Nephron (organoid): ENCODE data around the gene SH2D6.
A peak's percentile ranks its signal among the peaks of the same experiment; 100 is the strongest.

ENCODE experiments used
- H3K27ac Mint-ChIP-seq, 3 experiments: 2 replicates each; pipeline ENCODE4 v1.8.0; 2020; ENCODE audit warnings: mixed read lengths in 3 of 3, mild to moderate bottlenecking in 2 of 3, moderate library complexity in 1 of 3
- H3K27me3 Mint-ChIP-seq: 2 replicates; pipeline ENCODE4 v1.8.0; 2021; ENCODE audit warnings: low read depth, mild to moderate bottlenecking, moderate library complexity, mixed read lengths
- H3K36me3 Mint-ChIP-seq: 2 replicates; pipeline ENCODE4 v1.8.0; 2020; ENCODE audit warnings: low read depth, mixed read lengths
- H3K4me1 Mint-ChIP-seq: 2 replicates; pipeline ENCODE4 v1.8.0; 2020; ENCODE audit warnings: mixed read lengths
- H3K4me3 Mint-ChIP-seq, 3 experiments: 2 replicates each; pipeline ENCODE4 v1.8.0; 2020; ENCODE audit warnings: mild to moderate bottlenecking in 3 of 3, mixed read lengths in 3 of 3, moderate library complexity in 2 of 3
- H3K9me3 Mint-ChIP-seq: 2 replicates; pipeline ENCODE4 v1.8.0; 2020; ENCODE audit warnings: mixed read lengths
- TF ChIP-seq, protein P1 (sequence below), 3 experiments: fragments of 200-600 bp; sonication (generic); IDR thresholded peaks; one replicate each; pipeline ENCODE4 v1.5.0; 2021; ENCODE audit warnings: antibody characterized with exemption in 3 of 3; ENCODE audit not compliant: unreplicated experiment in 3 of 3

SH2D6 gene

DNA sequence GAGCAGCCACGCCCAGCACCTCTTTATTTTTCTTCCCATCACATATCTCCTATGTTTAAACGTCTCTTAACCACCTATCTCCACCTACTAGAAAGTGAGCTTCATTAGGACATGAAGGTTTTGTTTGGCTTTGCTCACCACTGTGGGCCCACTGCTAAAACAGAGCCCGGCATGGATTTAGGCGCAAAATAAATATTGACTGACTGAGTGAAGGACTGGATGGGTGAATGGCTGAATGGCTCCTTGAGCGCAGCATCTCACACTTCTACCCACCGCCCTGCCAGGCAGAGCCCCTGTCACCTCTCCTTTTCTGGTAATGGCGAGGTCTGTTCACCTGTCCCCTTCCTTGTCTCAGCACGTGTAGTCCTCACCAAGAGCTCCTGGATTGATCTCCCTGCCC lies 18.5 kb upstream of the SH2D6 start:
- H3K9me3 Mint-ChIP-seq = peaks cover 11% of the 10 kb centered on the region
- TF ChIP-seq, protein P1, sequence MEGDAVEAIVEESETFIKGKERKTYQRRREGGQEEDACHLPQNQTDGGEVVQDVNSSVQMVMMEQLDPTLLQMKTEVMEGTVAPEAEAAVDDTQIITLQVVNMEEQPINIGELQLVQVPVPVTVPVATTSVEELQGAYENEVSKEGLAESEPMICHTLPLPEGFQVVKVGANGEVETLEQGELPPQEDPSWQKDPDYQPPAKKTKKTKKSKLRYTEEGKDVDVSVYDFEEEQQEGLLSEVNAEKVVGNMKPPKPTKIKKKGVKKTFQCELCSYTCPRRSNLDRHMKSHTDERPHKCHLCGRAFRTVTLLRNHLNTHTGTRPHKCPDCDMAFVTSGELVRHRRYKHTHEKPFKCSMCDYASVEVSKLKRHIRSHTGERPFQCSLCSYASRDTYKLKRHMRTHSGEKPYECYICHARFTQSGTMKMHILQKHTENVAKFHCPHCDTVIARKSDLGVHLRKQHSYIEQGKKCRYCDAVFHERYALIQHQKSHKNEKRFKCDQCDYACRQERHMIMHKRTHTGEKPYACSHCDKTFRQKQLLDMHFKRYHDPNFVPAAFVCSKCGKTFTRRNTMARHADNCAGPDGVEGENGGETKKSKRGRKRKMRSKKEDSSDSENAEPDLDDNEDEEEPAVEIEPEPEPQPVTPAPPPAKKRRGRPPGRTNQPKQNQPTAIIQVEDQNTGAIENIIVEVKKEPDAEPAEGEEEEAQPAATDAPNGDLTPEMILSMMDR (IDR thresholded peaks at IDR 0.05; ENCODE audit: unreplicated experiment in 3 of 3) = no peak
- peaks cover 18% of the 10 kb centered on the region for H3K36me3 Mint-ChIP-seq
- peaks cover 7% of the 10 kb centered on the region for H3K4me1 Mint-ChIP-seq
- H3K4me3 Mint-ChIP-seq = no peak overlapping the region
- H3K27ac Mint-ChIP-seq = no peak overlapping the region
- H3K27me3 Mint-ChIP-seq = no peaks in the 10 kb centered on the region

DNA sequence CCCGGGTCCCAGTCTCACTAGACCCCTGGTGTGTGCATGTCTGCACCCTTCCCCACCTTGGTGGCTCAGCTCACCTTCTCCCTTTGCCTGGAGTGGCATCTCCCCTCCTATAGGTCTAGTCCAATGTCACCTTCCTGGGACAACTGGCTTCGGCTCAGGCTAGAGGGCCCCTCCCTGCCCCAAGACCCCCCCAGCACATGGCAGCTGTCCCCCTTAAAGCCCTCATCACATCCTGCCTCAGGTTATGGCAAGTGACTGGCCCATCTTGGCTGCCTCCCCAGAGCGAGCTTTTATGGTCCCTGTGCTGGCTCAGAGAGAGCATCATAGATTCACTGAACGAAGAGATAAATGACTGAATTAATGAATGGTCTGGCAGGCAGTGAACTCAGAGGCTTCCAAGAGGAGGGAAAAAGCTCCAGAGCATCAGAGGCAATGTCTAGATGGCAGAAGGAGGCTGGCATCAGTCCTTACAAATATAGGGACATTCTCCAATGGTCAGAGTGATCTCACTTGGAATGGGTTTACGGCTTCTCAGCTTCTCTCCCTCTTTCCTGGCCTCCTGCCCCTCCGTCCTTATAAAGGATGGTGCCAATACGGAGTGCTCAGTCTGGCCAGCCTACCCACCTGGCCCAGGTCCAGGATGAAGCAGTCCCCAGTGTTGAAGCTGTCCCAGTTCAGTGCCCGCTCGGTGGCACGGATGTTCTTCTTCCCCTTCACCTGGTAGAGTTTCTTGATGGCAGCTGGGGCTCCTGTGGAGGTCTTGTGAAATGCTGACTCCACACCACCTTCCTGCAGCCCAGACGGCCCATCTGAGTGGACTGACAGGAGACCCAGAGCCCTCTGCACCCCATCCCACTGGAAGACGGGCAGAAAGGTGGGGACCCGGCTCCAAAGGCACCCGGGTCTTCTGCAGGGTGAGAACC lies 17.7 kb upstream of the SH2D6 start:
- Mint-ChIP-seq H3K27ac (no peak overlapping the region), H3K4me3 (no peak overlapping the region)

DNA sequence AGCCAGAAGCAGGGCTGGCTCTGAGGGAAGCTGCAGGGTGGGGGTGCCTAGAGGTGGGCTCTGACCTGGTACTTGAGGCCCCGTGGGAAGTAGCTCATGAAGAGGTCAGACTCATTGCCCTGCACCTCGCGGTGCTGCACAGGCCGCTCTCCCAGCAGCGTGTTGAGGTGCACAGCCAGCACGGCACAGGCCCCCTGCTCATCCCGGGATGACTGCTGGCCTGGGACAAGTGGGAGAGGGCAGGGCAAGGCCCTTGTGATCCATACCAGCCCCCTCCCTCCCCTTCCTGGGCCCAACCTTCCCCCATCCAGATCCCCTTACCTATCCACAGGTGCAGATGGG lies 17.1 kb upstream of the SH2D6 start:
- Mint-ChIP-seq H3K9me3 (peaks cover 11% of the 10 kb centered on the region), H3K36me3 (peaks cover 19% of the 10 kb centered on the region), H3K27me3 (no peaks in the 10 kb centered on the region), H3K4me3 (no peak overlapping the region), H3K4me1 (peaks cover 11% of the 10 kb centered on the region), H3K27ac (no peak overlapping the region)
- TF ChIP-seq, protein P1 (IDR thresholded peaks at IDR 0.05; ENCODE audit: unreplicated experiment in 3 of 3) = no peak

More for the DNA sequence above, 17.7 kb upstream of the SH2D6 start:
- Mint-ChIP-seq H3K27me3 (no peaks in the 10 kb centered on the region), H3K36me3 (peaks cover 19% of the 10 kb centered on the region), H3K4me1 (peaks cover 14% of the 10 kb centered on the region), H3K9me3 (peaks cover 11% of the 10 kb centered on the region)
- TF ChIP-seq, protein P1 (IDR thresholded peaks at IDR 0.05; ENCODE audit: unreplicated experiment in 3 of 3) = no peak

DNA sequence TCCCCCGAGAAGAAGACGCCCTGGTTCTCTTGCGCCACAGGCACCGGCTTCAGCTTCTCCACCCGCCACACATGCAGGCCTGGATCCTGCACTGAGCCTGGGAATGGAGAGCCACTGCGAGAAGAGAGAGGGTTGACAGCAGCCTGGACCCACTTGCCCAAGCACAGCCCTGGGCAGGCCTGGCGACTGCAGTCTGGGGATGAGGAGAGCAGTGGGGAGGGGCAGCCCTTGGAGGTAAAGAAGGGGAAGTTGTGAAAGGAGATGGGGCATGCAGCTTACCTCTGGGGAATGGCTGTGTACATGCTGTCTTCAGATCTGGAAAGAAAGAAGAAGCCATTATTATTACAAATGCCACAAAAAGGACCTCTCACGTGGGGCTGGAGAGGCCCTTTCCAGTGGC lies 16.7 kb upstream of the SH2D6 start:
- H3K4me3 Mint-ChIP-seq = no peak overlapping the region

DNA sequence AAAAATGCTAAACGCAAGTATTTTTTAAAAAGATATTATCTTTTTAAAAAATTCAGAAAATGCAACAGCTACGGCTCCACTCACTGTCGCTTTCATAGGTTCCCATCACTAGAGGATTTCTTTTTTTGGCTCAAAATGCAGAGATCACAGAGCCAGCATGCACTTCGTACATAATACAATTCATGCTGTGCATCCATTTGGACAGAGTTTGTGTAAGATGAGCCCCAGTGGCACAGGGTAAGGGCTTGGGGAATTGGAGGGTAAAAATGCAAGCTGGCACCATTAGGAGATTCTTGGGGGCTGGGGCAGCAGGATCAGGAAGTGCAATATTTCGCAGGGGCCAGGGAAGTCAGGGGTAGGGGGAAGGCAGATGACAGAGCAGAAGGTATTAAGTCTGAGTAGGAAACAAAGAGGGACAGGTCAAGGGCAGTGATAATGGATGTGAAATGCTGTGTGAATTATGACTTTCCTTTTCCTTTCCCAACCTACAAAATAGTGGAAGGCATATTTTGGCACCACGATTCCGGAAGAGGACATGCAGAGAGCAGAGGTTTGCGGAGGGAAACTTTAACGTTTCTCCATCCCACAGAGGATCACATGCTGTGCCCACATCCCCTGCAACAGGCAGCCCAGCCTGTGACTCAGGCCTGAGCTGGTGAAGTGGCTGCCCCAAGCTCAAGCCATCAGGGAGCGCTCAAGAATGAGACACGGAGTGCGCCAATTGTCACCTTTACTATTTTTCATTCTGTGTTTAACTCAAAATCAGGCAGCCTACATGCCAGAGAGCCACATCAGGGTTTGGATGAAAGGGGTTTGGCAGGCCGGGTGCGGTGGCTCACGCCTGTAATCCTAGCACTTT lies 13.1 kb upstream of the SH2D6 start:
- H3K4me3 Mint-ChIP-seq = no peak overlapping the region
- peaks cover 11% of the 10 kb centered on the region for H3K9me3 Mint-ChIP-seq
- peaks cover 19% of the 10 kb centered on the region for H3K36me3 Mint-ChIP-seq
- TF ChIP-seq, protein P1 (IDR thresholded peaks at IDR 0.05; ENCODE audit: unreplicated experiment in 3 of 3) = no peak
- peaks cover 3% of the 10 kb centered on the region for H3K27me3 Mint-ChIP-seq
- H3K27ac Mint-ChIP-seq = peak overlapping the region; percentile 31 to 72 (median 49)
- H3K4me1 Mint-ChIP-seq = peaks cover 18% of the 10 kb centered on the region

More for the DNA sequence above, 16.7 kb upstream of the SH2D6 start:
- TF ChIP-seq, protein P1 (IDR thresholded peaks at IDR 0.05; ENCODE audit: unreplicated experiment in 3 of 3) = no peak
- Mint-ChIP-seq H3K36me3 (peaks cover 19% of the 10 kb centered on the region), H3K4me1 (peaks cover 7% of the 10 kb centered on the region), H3K9me3 (peaks cover 11% of the 10 kb centered on the region), H3K27me3 (no peaks in the 10 kb centered on the region), H3K27ac (no peak overlapping the region)
